Measurements from ENCODE around the gene CRADD.

GRCh38 chr12:93778306-93778705, 101.1 kb downstream of the CRADD start:
- no peak for TF ChIP-seq POLR2A (IDR thresholded peaks at IDR 0.05; ENCODE audit: low read length)
- TF ChIP-seq GATA1 (IDR thresholded peaks at IDR 0.05; ENCODE audit: low read depth, low read length) = no peak
